ENCODE data around the gene DLEC1.
A peak's percentile ranks its signal among the peaks of the same experiment; 100 is the strongest.
"Not testable (repeated sequence)": the region's sequence is repeated elsewhere in the genome, so short reads cannot be mapped to it uniquely, and the experiment has no call there.

The DLEC1 gene

DNA sequence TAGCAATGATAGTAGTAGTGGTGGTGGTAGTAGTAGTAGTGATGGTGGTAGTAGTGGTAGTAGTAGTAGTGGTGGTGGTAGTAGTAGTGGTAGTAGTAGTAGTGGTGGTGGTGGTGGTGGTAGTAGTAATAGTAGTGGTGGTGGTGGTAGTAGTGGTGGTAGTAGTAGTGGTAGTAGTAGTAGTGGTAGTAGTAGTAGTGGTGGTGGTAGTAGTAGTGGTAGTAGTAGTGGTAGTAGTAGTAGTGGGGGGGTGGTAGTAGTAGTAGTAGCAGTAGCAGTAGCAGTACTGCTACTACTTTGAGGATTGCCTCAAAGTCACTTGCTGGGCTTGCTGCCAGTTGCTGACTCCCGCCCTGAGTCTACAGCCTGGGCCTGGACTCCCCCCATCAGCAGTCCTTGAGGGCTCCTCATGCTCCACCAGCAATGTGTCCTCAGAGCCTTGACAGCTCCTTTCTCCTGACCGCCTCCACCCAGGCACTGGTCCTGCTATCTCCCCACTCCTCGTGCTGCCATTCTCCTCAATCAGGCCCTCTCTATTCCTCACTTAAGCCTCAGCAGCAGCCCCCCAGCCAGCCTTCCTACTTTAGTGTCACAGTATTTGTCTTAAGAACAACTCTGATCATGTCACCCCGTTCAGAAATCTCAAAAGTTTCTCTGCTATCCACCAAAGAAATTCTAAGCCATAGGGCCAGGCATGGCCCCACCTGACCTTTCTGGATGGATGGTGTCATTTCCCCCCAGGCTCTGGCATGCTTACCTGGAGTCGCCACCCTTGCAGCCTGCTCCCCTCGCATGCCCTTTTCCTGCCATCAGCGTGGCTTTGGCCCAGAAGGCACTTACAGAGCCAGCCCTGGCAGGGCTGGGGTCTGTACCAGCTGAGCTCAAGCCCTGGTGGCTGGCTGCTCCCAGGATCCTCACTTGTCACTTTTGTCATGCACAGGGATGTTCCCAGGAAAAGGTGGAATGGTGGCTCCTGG, 45.6 kb downstream of the DLEC1 start:
- peak; percentile 49 for DNase-seq (ENCODE audit: low read depth)

DNA sequence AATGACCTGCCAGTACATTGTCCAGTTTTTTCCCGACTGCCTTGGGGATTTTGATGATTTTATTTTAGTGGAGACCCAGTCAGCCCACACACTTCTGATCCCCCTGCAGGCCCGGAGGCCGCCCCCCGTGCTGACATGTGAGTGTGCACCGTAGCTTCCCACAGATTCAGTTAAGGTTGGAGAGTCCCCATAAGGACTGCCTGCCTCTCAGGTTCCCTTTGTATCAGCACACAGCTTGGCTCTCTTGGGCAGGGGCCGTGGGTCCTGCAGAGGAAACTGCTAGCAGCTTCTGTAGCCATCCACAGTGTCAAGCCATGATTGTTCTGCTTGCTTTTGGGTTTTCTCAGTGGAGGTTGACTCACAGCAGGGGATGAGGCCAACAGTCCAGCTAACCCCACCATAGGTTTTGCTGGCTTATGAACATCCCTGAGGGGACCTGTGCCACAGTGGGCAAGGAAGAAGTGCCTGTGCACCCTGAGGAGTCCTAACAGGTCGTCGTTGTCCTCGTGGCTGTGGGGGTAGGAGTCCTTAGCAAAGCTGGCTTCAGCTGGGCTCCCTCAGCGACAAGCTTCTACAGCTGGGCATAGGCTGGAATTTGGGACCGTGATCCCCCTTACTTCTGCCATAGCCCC, 46.4 kb downstream of the DLEC1 start:
- no peak for DNase-seq (ENCODE audit: low read depth)

DNA sequence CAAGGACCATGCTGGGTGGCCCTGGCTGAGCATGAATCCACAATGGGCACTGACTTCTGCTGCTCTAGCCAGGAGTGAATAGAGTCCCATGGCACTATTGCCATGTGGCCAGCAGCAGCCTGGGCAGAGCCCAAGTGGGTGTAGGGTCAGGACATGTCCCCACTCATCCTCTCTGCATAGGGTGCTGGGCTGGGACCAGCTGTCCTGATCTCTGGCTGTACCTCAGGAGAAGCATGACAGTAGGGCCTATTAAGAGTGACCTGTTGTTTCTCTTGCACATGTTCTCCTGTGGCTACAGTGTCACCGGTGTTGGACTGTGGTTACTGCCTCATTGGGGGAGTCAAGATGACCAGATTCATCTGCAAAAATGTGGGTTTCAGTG, 46.9 kb downstream of the DLEC1 start:
- no peak for DNase-seq (ENCODE audit: low read depth)

DNA sequence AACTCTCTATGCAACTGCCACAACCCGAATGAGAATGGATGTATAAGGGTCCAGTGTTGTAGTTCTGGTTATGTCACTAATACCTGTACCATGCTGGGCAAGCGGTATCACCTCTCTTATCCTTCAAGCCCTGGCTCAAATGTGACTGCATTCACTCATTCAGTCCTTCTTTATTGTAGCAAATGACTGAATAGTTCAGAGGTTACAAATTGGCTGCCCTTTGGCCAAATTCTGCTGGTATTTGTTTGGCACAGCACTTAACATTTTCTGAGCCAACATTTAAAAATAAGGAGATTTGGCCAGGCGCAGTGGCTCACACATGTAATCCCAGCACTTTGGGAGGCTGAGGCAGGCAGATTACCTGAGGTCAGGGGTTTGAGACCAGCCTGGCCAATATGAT, 47.5 kb downstream of the DLEC1 start:
- DNase-seq (ENCODE audit: low read depth), result no peak

DNA sequence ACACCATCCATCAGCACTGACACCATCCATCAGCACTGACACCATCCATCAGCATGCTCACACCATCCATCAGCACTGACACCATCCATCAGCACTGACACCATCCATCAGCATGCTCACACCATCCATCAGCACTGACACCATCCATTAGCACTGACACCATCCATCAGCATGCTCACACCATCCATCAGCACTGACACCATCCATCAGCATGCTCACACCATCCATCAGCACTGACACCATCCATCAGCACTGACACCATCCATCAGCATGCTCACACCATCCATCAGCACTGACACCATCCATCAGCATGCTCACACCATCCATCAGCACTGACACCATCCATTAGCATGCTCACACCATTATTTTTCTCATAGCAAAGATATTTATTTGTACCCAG, 48.3 kb downstream of the DLEC1 start:
- not testable (repeated sequence) for DNase-seq (ENCODE audit: low read depth)

DNA sequence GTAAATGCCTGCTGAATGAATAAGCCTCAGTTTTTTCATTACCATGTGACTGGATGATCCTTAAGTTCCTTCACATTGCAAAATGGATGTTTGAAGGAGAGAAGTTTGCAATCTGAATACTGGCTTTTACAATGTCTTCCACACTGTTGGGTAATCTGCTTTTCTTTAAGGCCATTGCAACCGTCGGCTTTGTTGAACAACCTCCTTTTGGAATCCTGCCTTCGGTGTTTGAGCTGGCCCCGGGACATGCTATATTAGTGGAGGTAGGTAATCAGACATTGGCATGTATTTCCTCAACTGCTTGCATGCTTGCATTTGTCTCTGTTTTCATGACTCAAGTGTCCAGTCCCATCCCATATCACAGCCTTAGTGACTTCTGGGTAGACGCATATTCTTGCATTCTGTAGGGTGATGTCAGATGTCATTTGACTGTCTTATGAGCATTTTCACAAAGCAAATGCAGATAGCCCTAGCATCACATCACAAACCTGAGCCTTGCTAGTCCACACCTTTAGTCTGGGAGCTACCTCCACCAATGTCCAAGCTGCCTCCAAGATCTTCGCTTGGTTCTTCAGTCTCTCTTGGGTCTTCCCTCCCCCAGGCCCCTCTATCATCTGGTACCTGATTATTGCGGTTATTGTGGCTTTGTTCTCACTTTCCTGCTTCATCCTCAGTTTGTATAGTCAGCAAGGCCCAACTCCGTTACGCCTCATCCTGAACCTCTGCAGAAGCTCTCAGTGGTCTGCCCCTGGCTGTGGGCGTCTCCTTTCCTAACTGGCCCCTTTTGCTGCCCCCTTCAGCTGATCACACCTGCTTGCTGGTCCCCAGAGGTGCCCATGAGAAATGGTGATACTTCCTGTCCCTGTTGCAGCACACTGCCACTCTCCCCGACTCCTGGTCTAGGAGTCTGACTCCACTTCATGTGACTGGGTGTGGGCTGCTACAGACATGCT, 49.4 kb downstream of the DLEC1 start:
- no peak for DNase-seq (ENCODE audit: low read depth)

DNA sequence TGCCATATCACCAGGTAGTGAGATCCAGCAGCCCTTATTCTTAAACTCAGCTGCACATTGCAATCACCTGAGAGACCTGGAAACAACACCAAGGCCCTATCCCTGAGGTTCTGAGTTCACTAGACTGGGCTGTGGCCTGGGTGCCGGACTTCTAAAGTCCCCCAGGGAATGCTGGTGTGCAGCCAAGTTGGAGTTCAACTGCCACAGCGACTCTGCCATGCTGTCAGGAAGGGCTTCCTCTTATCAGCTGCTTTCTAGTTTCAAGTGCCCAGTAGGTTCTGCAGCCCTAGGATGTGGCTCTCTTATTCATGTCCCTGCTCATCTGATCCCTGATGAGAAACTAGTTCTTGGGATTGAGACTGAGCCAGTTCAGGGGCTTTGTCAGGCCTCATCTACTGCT, 50.2 kb downstream of the DLEC1 start:
- no peak for DNase-seq (ENCODE audit: low read depth)

DNA sequence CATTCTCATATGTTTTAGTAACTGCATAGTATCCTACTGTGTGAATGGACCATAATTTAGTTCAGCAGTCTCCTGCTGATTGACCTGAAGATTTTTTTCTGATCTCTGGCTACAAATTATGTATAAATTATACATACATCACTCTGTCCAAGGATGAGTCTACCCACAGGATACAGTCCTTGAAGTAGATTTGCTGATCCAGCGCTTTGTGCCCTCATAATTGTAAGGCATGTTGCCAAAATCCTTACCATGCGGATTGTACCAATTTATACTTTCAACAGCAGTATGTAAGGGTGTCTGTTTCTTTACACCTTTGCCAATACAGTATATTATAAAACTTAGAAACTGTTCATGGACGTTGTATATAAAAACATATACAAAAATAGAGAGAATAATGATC, 51.4 kb downstream of the DLEC1 start:
- no peak for DNase-seq (ENCODE audit: low read depth)

DNA sequence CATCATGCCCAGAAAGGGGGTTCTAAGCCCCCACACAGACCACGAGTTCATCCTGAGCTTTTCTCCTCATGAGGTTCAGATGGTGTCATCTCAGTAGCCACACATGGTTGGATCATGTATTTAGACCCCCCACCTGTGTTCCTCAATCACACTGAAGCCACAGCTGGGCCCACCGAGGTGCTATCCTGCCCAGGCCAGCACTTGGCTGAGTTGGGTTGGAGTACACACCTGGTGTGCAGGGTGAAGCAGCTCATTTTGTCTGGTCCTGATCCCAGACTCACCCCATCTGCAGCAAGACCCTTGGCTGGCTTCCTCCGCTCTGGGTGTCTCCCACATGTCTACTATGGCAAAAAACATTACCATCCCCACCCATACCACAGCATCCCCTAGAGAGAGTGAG, 56.0 kb downstream of the DLEC1 start:
- DNase-seq (ENCODE audit: low read depth), result no peak

DNA sequence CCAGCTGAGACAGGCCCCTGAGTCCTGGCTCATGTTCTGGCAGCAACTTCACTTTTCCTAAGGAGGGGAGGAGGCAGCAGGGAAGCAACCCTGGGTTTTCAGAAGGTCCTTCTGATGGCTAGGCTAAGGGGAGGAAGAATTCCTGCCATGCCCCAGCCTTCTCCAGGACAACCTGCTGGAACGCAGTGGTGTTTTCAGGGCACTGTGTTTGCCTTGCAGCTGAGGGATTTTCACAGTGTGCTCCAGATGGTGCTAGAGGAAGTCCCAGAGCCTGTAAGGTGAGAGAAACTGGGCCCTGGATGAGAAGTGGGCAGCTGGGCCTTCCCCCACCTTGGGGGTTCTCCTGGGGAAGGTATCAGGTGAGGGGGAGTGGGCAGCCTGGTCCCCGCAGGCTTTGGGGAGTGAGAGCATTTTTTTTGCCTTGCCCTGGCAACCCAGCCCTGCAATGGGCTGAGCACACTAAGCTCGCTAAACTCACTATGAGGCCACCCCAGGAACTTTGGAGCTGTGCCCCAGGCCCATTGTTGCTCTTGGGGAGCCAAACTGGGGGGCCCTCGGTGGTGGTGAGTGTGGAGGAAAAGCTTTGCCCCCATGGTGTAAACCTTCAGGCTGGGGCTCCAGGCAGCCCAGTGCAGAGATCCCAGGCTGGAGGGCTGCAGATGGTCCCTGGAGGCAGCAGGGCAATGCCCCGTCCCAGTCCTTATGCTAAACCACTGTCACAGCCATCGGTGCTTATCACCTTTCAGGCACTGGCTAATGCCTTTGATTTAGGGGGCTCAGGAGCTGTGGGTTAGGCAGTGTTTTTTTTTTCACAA, 56.9 kb downstream of the DLEC1 start:
- DNase-seq (ENCODE audit: low read depth), result no peak

DNA sequence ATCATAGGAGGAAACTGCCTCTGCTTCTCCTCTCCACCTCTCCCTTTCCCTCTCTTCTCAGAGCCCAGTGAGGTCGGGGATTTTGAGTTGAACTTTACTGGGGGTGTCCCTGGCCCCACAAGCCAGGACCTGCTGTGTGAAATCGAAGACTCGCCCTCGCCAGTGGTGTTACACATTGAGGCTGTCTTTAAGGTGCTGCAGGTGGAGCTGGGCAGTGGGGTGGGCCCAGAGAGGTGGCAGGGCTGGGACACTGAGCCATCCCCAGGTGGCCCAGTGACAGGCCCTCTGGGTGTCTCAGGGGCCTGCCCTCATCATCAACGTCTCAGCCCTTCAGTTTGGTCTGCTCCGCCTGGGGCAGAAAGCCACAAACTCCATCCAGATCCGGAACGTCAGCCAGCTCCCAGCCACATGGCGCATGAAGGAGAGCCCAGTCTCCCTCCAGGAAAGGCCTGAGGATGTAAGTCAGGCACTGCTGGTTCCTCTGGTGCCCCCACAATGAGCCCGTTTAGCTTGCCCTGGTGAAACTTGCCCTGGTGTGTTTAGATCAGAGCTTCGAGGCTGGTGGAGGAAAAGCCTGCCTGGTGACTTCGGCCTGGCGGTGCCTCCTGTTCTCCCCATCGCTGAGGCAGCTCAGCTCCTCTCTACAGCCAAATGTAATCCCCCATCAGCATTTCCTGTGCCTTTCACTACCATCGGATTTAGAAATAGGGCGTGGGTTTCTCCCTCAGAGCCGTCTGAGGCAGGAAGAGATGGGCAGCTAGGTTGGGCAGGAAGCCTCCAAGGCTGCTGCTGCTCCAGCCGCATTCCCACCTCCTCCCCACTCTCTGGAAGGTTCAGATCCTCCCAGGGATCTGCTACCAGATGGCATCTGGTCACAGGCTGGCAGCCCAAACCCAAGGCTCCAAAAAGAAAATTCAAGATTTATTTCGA, 58.7 kb downstream of the DLEC1 start:
- DNase-seq (ENCODE audit: low read depth), result no peak

DNA sequence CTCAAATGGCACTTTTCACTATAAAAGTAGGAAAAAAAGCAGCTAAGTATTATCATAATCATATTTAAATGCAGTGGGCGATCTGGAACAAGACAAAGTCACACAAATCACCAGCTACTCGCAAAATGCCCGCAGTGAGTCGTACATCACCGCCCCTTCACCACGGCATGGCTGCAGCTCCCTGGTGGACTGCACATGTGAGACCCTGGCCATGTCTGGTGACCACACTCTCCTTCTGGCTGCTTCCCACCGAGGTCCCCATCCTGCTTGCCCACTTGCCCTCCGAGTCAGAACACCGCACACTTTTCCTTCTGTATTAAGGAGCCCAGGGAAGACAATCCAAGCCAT, 59.3 kb downstream of the DLEC1 start:
- no peak for DNase-seq (ENCODE audit: low read depth)

DNA sequence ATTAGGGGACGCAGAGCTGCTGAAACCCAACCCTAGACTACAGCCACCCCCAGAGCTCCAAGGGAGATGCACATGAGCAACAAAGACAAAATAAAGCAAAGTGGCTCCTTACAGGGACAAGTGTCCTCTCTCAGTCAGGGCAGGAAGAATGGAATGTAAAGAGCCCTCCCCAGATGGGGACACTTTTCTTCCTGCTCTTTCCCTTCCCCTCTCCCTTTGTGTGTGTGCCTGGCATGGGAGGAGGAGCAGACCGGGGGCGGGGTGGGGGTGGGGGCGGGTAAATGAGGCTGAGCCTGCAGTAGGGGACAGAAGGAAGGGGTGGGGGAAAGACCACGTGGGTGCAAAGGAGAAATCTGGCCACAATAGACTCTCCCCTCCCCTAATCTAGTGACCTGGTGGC, 60.5 kb downstream of the DLEC1 start:
- no peak for DNase-seq (ENCODE audit: low read depth)

DNA sequence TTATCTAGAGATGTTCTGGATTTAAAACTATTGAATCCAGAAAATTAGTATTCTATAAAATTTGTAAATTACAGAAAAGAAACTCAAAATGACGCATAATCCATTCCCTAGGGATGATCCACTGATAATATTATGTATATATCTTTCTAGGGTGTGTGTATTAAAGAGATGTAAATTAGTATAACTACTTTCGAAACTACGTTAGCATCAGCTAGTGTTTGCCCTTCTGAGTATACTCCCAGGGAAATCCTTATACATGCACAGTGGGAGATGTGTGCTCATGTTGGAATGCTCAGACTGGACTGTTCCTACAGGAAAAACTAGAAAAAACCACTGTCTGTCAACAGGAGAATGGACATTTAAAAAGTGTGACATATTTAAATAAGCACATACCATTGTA, 61.5 kb downstream of the DLEC1 start:
- no peak for DNase-seq (ENCODE audit: low read depth)

DNA sequence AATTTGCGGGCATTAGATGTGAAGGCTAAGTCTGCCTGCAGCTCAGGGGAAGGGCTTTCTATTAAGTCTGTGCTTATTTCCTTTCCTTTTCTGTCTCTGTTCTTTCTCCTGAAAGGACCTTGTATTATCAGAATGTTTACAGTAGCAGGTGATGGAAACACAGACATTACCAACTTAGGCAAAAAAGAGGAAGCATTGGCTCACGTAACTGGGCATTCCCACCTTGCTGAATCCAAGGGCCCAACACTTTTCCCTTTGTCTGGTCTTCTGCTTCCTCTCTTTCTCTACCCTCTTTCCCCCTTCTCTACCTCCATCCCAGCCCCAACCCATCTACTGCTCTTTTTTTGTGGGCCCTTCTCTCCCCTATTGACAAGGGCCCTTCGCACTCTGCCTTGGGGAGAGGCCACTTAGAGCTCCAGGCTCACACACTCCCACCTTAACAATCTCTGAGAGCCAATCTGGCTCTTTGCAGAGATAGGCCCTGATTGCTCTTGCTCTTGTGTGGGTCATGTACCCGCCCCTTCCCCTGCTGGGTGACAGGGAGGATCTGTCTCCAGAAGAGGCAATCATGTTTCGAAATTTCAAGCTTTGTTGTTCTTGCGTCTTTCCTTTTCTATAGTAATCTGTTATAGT, 62.9 kb downstream of the DLEC1 start:
- DNase-seq (ENCODE audit: low read depth), result no peak

DNA sequence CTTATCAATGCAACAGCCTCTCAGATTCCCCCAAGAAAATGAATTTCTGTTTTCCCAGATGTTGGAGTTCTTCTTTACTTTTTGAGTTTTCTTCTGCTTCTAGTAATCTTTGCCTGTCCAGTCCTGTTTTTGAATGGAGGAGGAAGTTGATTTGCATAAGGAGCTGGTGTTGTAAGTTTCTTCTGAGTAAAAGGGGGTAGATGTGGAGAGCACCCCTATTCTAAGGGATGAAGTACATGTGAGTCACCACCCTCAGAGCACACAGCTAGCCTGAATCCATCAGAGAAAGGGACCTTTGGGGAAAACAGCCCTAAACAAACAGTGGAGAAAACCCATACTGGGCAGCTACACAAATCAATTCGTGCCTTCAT, 63.4 kb downstream of the DLEC1 start:
- DNase-seq (ENCODE audit: low read depth), result no peak

DNA sequence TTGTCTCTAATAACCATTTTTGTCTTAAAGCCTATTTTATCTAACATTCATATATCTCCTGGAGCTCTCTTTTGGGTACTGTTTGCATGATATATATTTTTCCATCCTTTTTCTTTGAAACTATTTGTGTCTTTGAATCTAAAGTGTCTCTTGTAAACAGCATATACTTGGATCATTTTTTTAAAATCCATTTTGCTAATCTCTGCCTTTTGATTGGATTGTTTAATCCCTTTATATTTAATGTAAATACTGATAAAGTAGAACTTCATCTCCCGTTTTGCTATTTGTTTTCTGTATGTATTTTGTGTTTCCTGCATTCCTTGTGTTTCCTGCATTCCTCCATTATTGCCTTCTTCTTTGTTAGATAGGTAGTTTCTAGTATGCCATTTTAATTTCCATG, 66.5 kb downstream of the DLEC1 start:
- DNase-seq (ENCODE audit: low read depth), result no peak

DNA sequence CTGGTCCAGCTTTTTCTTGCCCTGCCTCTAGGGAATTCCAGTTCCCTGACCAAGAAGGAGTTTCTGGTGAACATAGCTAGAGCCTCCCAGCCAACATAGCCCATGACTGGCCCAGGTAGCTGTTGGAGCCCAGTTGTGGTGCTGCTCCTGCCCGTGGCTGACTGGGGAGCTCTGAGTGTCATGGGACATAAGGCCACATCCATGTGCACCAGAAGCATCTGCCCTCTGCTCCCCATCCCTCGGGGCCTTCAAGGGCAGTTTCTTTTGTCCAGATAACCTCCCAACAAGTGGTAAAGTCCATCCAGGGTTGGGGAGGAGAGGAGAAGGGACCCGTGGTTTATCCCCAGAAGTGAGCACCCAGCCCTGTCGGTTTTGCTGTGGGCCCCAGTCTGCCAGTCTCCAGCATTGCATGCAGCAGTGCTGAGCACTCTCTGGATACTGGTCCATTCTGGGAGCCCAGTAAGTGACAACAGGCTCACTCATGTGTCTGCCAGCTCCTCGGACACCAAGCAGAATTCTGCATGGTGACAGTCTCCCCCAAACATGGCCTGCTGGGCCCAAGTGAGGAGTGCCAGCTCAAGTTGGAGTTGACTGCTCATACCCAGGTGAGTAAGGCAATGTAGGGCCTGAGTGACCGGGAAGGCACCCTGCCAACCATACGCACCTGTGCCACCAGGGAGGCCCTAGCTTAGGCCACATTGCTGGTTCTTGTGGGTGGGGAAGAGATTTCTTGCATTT, 69.1 kb downstream of the DLEC1 start:
- DNase-seq (ENCODE audit: low read depth), result no peak

All from EH (cell line).